IPS DF 6.9 (cell line): ENCODE measurements around the gene PTPRD.

ENCODE experiments used
- DNase-seq: peaks from one replicate; pipeline ENCODE4 v3.0.0-alpha.2; 2013; ENCODE audit warnings: low read depth, low spot score
- H3K27ac ChIP-seq: one replicate; pipeline ENCODE4 v1.5.1; 2013; ENCODE audit warnings: low read length, control low read depth
- H3K27me3 ChIP-seq: 2 replicates; pipeline ENCODE4 v1.6.1; 2013; ENCODE audit warnings: mild to moderate bottlenecking, low read length; ENCODE audit not compliant: control insufficient read depth, insufficient read depth
- H3K36me3 ChIP-seq: 2 replicates; pipeline ENCODE4 v1.6.1; 2013; ENCODE audit warnings: low read length; ENCODE audit not compliant: control insufficient read depth, insufficient read depth
- H3K4me1 ChIP-seq: 2 replicates; pipeline ENCODE4 v1.6.1; 2013; ENCODE audit warnings: low read length; ENCODE audit not compliant: control insufficient read depth, insufficient read depth
- H3K4me3 ChIP-seq: 2 replicates; pipeline ENCODE4 v1.5.1; 2013; ENCODE audit warnings: mild to moderate bottlenecking, low read length
- H3K9me3 ChIP-seq: 2 replicates; pipeline ENCODE4 v1.6.1; 2013; ENCODE audit warnings: low read length, inconsistent platforms; ENCODE audit not compliant: control insufficient read depth, insufficient read depth
- WGBS: extraction: QIAGEN DNeasy Blood & Tissue Kit; methylation state at CpG from one replicate; pipeline ENCODE4 v1.1.7; 2013; ENCODE audit warnings: mixed read lengths, missing lambda C conversion rate; ENCODE audit not compliant: insufficient read length, insufficient coverage; 5-methylcytosine and 5-hydroxymethylcytosine counted together

The PTPRD gene

GRCh38 chr9:8823131-8823895, 1789.5 kb downstream of the PTPRD start:
- no peak for DNase-seq
- WGBS, result no CpG with 5 or more reads among the region's 10 CpGs
- H3K27ac ChIP-seq, result no peak overlapping the region

DNA sequence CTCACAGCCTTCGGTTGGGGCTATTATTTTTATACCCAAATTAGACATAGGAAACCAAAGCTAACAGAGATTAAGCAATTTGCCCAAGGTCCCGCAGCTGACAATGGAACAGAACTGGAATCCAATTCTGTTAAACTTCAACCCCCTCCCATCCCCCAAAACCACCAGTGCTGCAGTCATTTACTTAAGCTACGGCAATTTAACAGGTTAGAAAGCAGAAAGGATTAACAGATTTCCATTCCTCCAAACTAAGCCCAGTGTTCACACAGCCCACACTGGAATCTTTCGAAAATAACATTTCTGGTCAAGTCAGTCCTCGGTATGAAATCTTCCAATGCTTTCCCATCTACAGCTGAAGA, 1790.2 kb downstream of the PTPRD start:
- WGBS, result no CpG with 5 or more reads among the region's 5 CpGs
- Histone ChIP-seq H3K36me3 (no peaks in the 10 kb centered on the region), H3K27ac (no peak overlapping the region), H3K4me3 (no peak overlapping the region), H3K4me1 (no peaks in the 10 kb centered on the region), H3K27me3 (no peaks in the 10 kb centered on the region), H3K9me3 (no peaks in the 10 kb centered on the region)
- no peak for DNase-seq

More at GRCh38 chr9:8823131-8823895, 1789.5 kb downstream of the PTPRD start:
- H3K4me3 ChIP-seq, result no peak overlapping the region
- no peaks in the 10 kb centered on the region for H3K36me3 ChIP-seq
- H3K9me3 ChIP-seq, result no peaks in the 10 kb centered on the region
- H3K27me3 ChIP-seq, result no peaks in the 10 kb centered on the region
- H3K4me1 ChIP-seq, result no peaks in the 10 kb centered on the region

DNA sequence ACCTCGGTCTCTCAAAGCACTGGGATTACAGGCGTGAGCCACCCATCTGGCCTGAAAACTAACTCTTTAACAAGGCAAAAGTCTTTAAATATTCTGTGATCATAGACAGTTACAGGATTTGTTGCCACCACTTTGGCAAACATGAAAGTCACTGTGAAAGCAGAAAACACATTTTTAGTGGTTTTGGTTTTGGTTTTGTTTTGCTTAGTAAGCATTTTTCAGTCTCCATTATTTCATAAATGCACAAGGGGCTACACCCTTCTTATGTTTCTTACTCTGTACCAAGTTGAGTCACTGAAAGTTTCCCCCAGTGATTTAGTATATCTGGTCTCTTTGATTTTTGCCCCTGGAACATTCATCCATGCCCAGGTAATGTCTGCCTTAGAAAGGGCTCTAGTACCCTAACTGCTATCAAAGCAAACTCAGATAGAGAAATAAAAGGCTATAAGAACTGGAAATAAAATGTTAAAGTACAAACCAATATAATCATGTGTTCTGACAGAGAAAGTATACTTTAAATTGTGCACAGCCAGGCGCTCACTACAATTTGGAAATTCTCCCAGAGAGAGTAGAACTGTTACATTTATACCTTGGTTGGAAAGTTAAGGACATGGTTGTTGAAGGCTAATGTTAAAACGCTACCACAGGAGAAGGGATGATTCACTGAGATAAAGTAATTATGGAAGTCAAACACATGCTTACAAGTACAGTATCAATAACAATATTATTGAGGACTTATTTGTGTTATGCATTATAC, 1790.7 kb downstream of the PTPRD start:
- Histone ChIP-seq H3K4me3 (no peak overlapping the region), H3K27ac (no peak overlapping the region), H3K9me3 (no peaks in the 10 kb centered on the region), H3K36me3 (no peaks in the 10 kb centered on the region), H3K27me3 (no peaks in the 10 kb centered on the region), H3K4me1 (no peaks in the 10 kb centered on the region)
- WGBS, result no CpG with 5 or more reads among the region's 4 CpGs
- no peak for DNase-seq

GRCh38 chr9:8817335-8817734, 1795.5 kb downstream of the PTPRD start:
- no peaks in the 10 kb centered on the region for H3K4me1 ChIP-seq
- no peaks in the 10 kb centered on the region for H3K27me3 ChIP-seq
- no peaks in the 10 kb centered on the region for H3K9me3 ChIP-seq
- no peak overlapping the region for H3K4me3 ChIP-seq
- no peak for DNase-seq
- H3K36me3 ChIP-seq, result no peaks in the 10 kb centered on the region
- no peak overlapping the region for H3K27ac ChIP-seq

- WGBS, result no CpG with 5 or more reads among the region's 2 CpGs
- DNase-seq, result peak; percentile 31
- Histone ChIP-seq H3K27me3 (no peaks in the 10 kb centered on the region), H3K4me1 (no peaks in the 10 kb centered on the region), H3K27ac (no peak overlapping the region), H3K4me3 (no peak overlapping the region), H3K36me3 (no peaks in the 10 kb centered on the region), H3K9me3 (no peaks in the 10 kb centered on the region)
These were observed 1796.4 kb downstream of the PTPRD start for GRCh38 chr9:8816361-8816760.

DNA sequence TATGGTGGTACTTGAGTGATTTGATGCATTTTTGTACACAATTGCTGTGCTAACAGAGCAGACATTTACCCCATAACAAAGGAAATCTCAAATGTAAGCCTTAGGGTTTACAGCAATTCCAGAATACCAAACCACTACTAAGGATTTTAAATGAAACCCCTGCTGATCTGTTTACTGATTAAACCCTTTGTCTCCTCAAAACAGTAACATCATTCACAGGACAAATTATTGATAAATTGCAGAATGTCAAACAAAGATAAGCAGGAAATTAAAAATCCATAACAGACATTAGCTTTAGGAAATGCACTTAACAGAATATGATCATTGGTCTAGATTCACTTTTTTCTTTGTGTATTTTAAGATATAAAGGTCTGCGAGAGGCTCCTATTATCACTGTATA, 1796.9 kb downstream of the PTPRD start:
- DNase-seq, result no peak
- H3K4me3 ChIP-seq, result no peak overlapping the region
- whole genome bisulfite sequencing, result no CpG with 5 or more reads among the region's 1 CpG
- no peak overlapping the region for H3K27ac ChIP-seq
- no peaks in the 10 kb centered on the region for H3K4me1 ChIP-seq
- H3K36me3 ChIP-seq, result no peaks in the 10 kb centered on the region
- H3K9me3 ChIP-seq, result no peaks in the 10 kb centered on the region
- no peaks in the 10 kb centered on the region for H3K27me3 ChIP-seq

GRCh38 chr9:8815219-8815618, 1797.6 kb downstream of the PTPRD start:
- no peak for DNase-seq
- Histone ChIP-seq H3K27ac (no peak overlapping the region), H3K4me1 (no peaks in the 10 kb centered on the region), H3K36me3 (no peaks in the 10 kb centered on the region), H3K4me3 (no peak overlapping the region), H3K9me3 (no peaks in the 10 kb centered on the region), H3K27me3 (no peaks in the 10 kb centered on the region)
- no CpG with 5 or more reads among the region's 1 CpG for WGBS

GRCh38 chr9:8812888-8813287, 1799.9 kb downstream of the PTPRD start:
- Histone ChIP-seq H3K27me3 (no peaks in the 10 kb centered on the region), H3K36me3 (no peaks in the 10 kb centered on the region), H3K4me1 (no peaks in the 10 kb centered on the region), H3K9me3 (no peaks in the 10 kb centered on the region), H3K4me3 (no peak overlapping the region), H3K27ac (no peak overlapping the region)
- no peak for DNase-seq
- WGBS, result no CpG with 5 or more reads among the region's 6 CpGs

DNA sequence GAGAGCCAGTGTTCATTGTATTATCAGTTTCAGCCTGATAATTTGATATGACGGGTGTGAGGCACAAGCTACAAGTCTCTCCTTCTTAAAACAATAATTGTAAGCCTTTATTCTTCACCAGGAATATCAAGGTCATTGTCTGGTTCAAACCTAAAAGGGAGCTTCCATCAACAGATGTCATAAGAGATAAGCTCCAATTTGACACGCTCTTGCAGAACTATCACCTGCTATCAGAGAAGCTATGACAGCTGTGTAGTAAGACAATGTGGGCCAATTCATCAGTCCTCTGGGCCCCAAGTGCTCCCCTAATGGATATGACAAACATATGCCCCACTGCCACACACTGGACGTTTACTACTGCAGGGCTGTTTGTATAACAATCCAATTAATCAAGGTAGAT, 1803.1 kb downstream of the PTPRD start:
- DNase-seq, result no peak
- WGBS, result no CpG with 5 or more reads among the region's 3 CpGs

GRCh38 chr9:8806150-8806549, 1806.7 kb downstream of the PTPRD start:
- H3K4me1 ChIP-seq, result no peaks in the 10 kb centered on the region
- no CpG with 5 or more reads among the region's 2 CpGs for WGBS
- no peaks in the 10 kb centered on the region for H3K9me3 ChIP-seq
- H3K4me3 ChIP-seq, result no peak overlapping the region
- H3K27me3 ChIP-seq, result no peaks in the 10 kb centered on the region
- no peak for DNase-seq
- no peaks in the 10 kb centered on the region for H3K36me3 ChIP-seq
- no peak overlapping the region for H3K27ac ChIP-seq

More for the DNA sequence above, 1803.1 kb downstream of the PTPRD start:
- no peaks in the 10 kb centered on the region for H3K36me3 ChIP-seq
- no peaks in the 10 kb centered on the region for H3K27me3 ChIP-seq
- H3K4me1 ChIP-seq, result no peaks in the 10 kb centered on the region
- H3K4me3 ChIP-seq, result no peak overlapping the region
- no peak overlapping the region for H3K27ac ChIP-seq
- H3K9me3 ChIP-seq, result no peaks in the 10 kb centered on the region

GRCh38 chr9:8804613-8805012, 1808.2 kb downstream of the PTPRD start:
- Histone ChIP-seq H3K9me3 (no peaks in the 10 kb centered on the region), H3K4me1 (no peaks in the 10 kb centered on the region), H3K4me3 (no peak overlapping the region), H3K36me3 (no peaks in the 10 kb centered on the region), H3K27ac (no peak overlapping the region), H3K27me3 (no peaks in the 10 kb centered on the region)
- WGBS, result no CpG with 5 or more reads among the region's 3 CpGs
- no peak for DNase-seq
